K562 (cell line): ENCODE data around the gene KIF5C. TPM values are rescaled to one million over a fixed set of nuclear protein-coding genes. Genes with fewer than 3 reads are reported as not detected.

Experiments
- BRCA1 ChIP-seq, 2 experiments: fragments of 450-650 bp in 1 of 2; sonication (generic) in 1 of 2; formaldehyde crosslinking in 1 of 2; IDR thresholded peaks; 2 replicates each; pipeline versions ENCODE4 v1.5.0 to v1.6.1; 2017 to 2020; ENCODE audit warnings: mild to moderate bottlenecking in 1 of 2, missing genetic modification reagents in 1 of 2
- CAMTA2 ChIP-seq: fragments of 250-450 bp; sonication (Bioruptor Pico); conservative IDR thresholded peaks from 2 replicates; pipeline ENCODE4 v1.5.1; 2022
- ETS1 ChIP-seq: conservative IDR thresholded peaks from 2 replicates; pipeline ENCODE4 v1.6.1; 2011; ENCODE audit warnings: low read depth, mild to moderate bottlenecking, low read length; ENCODE audit not compliant: control insufficient read depth
- KLF10 ChIP-seq: fragments of 250-450 bp; sonication (Bioruptor Pico); IDR thresholded peaks from 2 replicates; pipeline ENCODE4 v1.6.1; 2021; ENCODE audit warnings: matching md5 sums
- MAFG ChIP-seq: fragments of 450-650 bp; conservative IDR thresholded peaks from 2 replicates; pipeline ENCODE4 v1.6.1; 2016; ENCODE audit warnings: missing genetic modification characterization, missing compliant biosample characterization
- NFE2 ChIP-seq: IDR thresholded peaks from 2 replicates; pipeline ENCODE4 v1.6.1; 2014; ENCODE audit warnings: antibody characterized with exemption, low read depth
- RBM17 ChIP-seq: fragments of 200-400 bp; formaldehyde crosslinking; IDR thresholded peaks from 2 replicates; pipeline ENCODE4 v1.6.1; 2017; ENCODE audit warnings: low read depth, mild to moderate bottlenecking, low read length, borderline replicate concordance
- REST ChIP-seq, 2 experiments: fragments of 450-650 bp; formaldehyde crosslinking in 1 of 2; IDR thresholded peaks; 2 replicates each; pipeline versions ENCODE4 v1.4.0 to v1.6.1; 2014 to 2020; ENCODE audit warnings: mild to moderate bottlenecking in 2 of 2, borderline replicate concordance in 1 of 2, low read depth in 1 of 2
- RHOXF2B ChIP-seq: fragments of 250-450 bp; sonication (Bioruptor Pico); conservative IDR thresholded peaks from 2 replicates; pipeline ENCODE4 v1.5.1; 2021
- SMC3 ChIP-seq: conservative IDR thresholded peaks from 2 replicates; pipeline ENCODE4 v1.6.1; 2011; ENCODE audit warnings: low read depth, low read length, improper control_type of control experiment; ENCODE audit not compliant: insufficient read depth
- STAG1 ChIP-seq: sonication (generic); formaldehyde crosslinking; IDR thresholded peaks from 2 replicates; pipeline ENCODE4 v1.5.0; 2020; ENCODE audit warnings: missing genetic modification reagents, borderline replicate concordance
- TAL1 ChIP-seq: fragments of 450-650 bp; IDR thresholded peaks from 2 replicates; pipeline ENCODE4 v1.6.1; 2016; ENCODE audit warnings: mild to moderate bottlenecking
- TCF15 ChIP-seq: fragments of 250-450 bp; sonication (Bioruptor Pico); IDR thresholded peaks from 2 replicates; pipeline ENCODE4 v1.8.0; 2022; ENCODE audit warnings: moderate library complexity, mild to moderate bottlenecking, inconsistent platforms
- U2AF1 ChIP-seq: fragments of 200-400 bp; formaldehyde crosslinking; optimal IDR thresholded peaks from 2 replicates; pipeline ENCODE3; 2017; ENCODE audit warnings: mild to moderate bottlenecking, low read depth, low read length, moderate library complexity
- ZNF12 ChIP-seq: sonication (generic); formaldehyde crosslinking; IDR thresholded peaks from 2 replicates; pipeline ENCODE4 v1.4.0; 2020; ENCODE audit warnings: mild to moderate bottlenecking, missing genetic modification reagents
- ZNF282 ChIP-seq: sonication (generic); formaldehyde crosslinking; IDR thresholded peaks from 2 replicates; pipeline ENCODE4 v1.8.1; 2023; ENCODE audit warnings: missing genetic modification reagents
- ZNF41 ChIP-seq: fragments of 250-450 bp; sonication (Bioruptor Pico); conservative IDR thresholded peaks from 2 replicates; pipeline ENCODE4 v1.4.0; 2020; ENCODE audit warnings: mild to moderate bottlenecking
- polyA plus RNA-seq, 8 experiments: library from polyadenylated mRNA; depleted of rRNA in 4 of 8; stranded (reverse) in 5 of 8; unstranded in 3 of 8; fragments of >200 nt; fragmentation: Nextera tagmentation in 2 of 8; fragmentation: Illumina TruSeq in 1 of 8; extraction: Ambion mirVana in 2 of 8; extraction: Trizol in 1 of 8; gene quantifications; 2 replicates each; pipeline versions ENCODE4 v1.2.1 to v1.2.3, GENCODE V29; 2011 to 2014; ENCODE audit warnings: inconsistent platforms in 1 of 8, missing spikeins in 1 of 8
- total RNA-seq, 7 experiments: library from RNA; depleted of rRNA in 6 of 7; stranded (reverse); fragments of >200 nt in 6 of 7; fragmentation: Illumina TruSeq in 2 of 7; extraction: Trizol in 2 of 7; gene quantifications; 2 replicates each; pipeline versions ENCODE4 v1.2.1 to v1.2.3, GENCODE V29; 2011 to 2021; ENCODE audit warnings: low replicate concordance in 1 of 7

The KIF5C gene
- total and polyA plus RNA-seq, 9 of the 15 experiments (the other 6 are each of a cell fraction or from before 2014, with no cell fraction given), result 0.01 to 0.09 (median 0.01) TPM; not detected in 6

DNA sequence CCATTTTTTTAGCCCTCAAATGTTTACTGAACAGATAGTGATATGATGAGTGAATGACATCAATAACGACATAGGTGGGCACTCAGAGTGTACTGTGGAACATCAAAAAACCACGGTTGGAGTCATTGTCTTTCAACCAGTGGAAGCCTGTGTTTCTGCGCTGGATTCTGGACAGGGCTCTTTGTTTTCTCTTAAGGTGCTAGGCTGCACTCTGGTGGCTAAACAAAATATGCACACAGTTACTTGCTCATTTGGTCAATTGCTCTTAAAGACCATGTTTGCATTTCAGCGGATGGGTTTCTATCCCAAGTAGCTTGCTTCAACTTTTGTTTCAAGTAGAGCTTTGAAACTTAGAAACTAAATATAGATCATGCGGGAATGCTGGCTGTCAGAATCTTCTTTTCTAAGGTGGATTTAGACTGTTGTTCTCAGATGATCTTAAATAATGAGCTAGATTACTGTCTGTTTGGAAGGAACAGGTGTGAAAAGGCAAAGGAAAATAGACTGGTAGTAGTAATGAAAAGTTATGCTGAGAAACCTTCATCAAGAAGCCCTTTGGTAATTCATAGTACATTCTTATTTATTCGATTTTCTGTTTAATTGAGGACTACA lies 115.0 kb downstream of the KIF5C start (continued):
- TF ChIP-seq REST (IDR thresholded peaks at IDR 0.05; ENCODE audit: borderline replicate concordance) (peak; percentile 85), REST (CRISPR knock-in tag; IDR thresholded peaks at IDR 0.05; ENCODE audit: low read depth) (no peak), KLF10 (CRISPR knock-in tag) (no peak), ZNF282 (CRISPR knock-in tag) (no peak), MAFG (tag) (no peak), BRCA1 (IDR thresholded peaks at IDR 0.05) (no peak), BRCA1 (CRISPR knock-in tag; IDR thresholded peaks at IDR 0.05) (no peak), TCF15 (CRISPR knock-in tag) (no peak), NFE2 (no peak), TAL1 (no peak), RBM17 (no peak), STAG1 (peak; percentile 41; the same call in 1 of the 2 replicates), RHOXF2B (CRISPR knock-in tag) (no peak), ETS1 (no peak), ZNF41 (CRISPR knock-in tag) (no peak), CAMTA2 (CRISPR knock-in tag) (no peak), SMC3 (peak; percentile 80), U2AF1 (no peak), ZNF12 (CRISPR knock-in tag) (no peak)
